ENCODE data around the gene DLK1. TPM values are rescaled to one million over a fixed set of nuclear protein-coding genes. Genes with fewer than 3 reads are reported as not detected.

Gene DLK1
- total and polyA plus RNA-seq, 3 donors from 2014 or later = 45.6 to 109 (median 59.4) TPM

GRCh38 chr14:100777366-100777817 is 50.7 kb downstream of the DLK1 start:
- H3K27ac ChIP-seq = no peak overlapping the region
- 86 to 91% methylated on average over 11 of the region's 11 CpGs for WGBS, 2 donors
- no peaks in the 10 kb centered on the region for H3K27me3 ChIP-seq
- H3K36me3 ChIP-seq (ENCODE audit: low read depth, missing control alignments) = no peaks in the 10 kb centered on the region
- no peaks in the 10 kb centered on the region for H3K9me3 ChIP-seq
- no peak overlapping the region for H3K4me3 ChIP-seq
- H3K4me1 ChIP-seq = no peaks in the 10 kb centered on the region
- TF ChIP-seq POLR2A (IDR thresholded peaks at IDR 0.05) = no peak
- no peak for TF ChIP-seq CTCF (IDR thresholded peaks at IDR 0.05)
- intact Hi-C loops (cut with DNase I; ENCODE audit: low total_unique reads) = no loop called here
- DNase-seq = no peak

GRCh38 chr14:100777818-100778525 is 51.3 kb downstream of the DLK1 start:
- no peaks in the 10 kb centered on the region for H3K9me3 ChIP-seq
- intact Hi-C loops (cut with DNase I; ENCODE audit: low total_unique reads) = no loop called here
- TF ChIP-seq POLR2A (IDR thresholded peaks at IDR 0.05) (no peak), CTCF (IDR thresholded peaks at IDR 0.05) (no peak)
- H3K27ac ChIP-seq = no peak overlapping the region
- no peaks in the 10 kb centered on the region for H3K27me3 ChIP-seq
- 82 to 87% methylated on average over 22 of the region's 22 CpGs for WGBS, 2 donors
- no peak overlapping the region for H3K4me3 ChIP-seq
- no peaks in the 10 kb centered on the region for H3K4me1 ChIP-seq
- H3K36me3 ChIP-seq (ENCODE audit: low read depth, missing control alignments) = no peaks in the 10 kb centered on the region
- no peak for DNase-seq

- no peak overlapping the region for H3K27ac ChIP-seq
- H3K4me3 ChIP-seq = no peak overlapping the region
- WGBS, 2 donors = 89 to 90% methylated on average over 7 of the region's 7 CpGs
- H3K27me3 ChIP-seq = no peaks in the 10 kb centered on the region
- no peaks in the 10 kb centered on the region for H3K9me3 ChIP-seq
- intact Hi-C loops (cut with DNase I; ENCODE audit: low total_unique reads) = no loop called here
- H3K4me1 ChIP-seq = no peaks in the 10 kb centered on the region
- TF ChIP-seq POLR2A (IDR thresholded peaks at IDR 0.05) (no peak), CTCF (IDR thresholded peaks at IDR 0.05) (no peak)
- no peak for DNase-seq
- no peaks in the 10 kb centered on the region for H3K36me3 ChIP-seq (ENCODE audit: low read depth, missing control alignments)
These were observed 51.8 kb downstream of the DLK1 start for GRCh38 chr14:100778526-100778882.

- intact Hi-C loops (cut with DNase I; ENCODE audit: low total_unique reads) = no loop called here
- Histone ChIP-seq H3K36me3 (ENCODE audit: low read depth, missing control alignments) (no peaks in the 10 kb centered on the region), H3K4me1 (no peaks in the 10 kb centered on the region), H3K4me3 (no peak overlapping the region), H3K27me3 (no peaks in the 10 kb centered on the region), H3K27ac (no peak overlapping the region), H3K9me3 (no peaks in the 10 kb centered on the region)
- 86 to 87% methylated on average over 21 to 24 of the region's 24 CpGs for WGBS, 2 donors
- TF ChIP-seq CTCF (IDR thresholded peaks at IDR 0.05) = no peak
- no peak for TF ChIP-seq POLR2A (IDR thresholded peaks at IDR 0.05)
- no peak for DNase-seq
These were observed 52.4 kb downstream of the DLK1 start for GRCh38 chr14:100778951-100779690.

Data from testis (tissue), 3 donors.